HepG2 (cell line): ENCODE results near the gene NGEF. TPM values are rescaled to one million over a fixed set of nuclear protein-coding genes. Genes with fewer than 3 reads are reported as not detected.
A peak's percentile ranks its signal among the peaks of the same experiment; 100 is the strongest.

Source experiments
- ARID3A ChIP-seq: IDR thresholded peaks from 2 replicates; pipeline ENCODE4 v1.6.1; 2012; ENCODE audit warnings: low read depth, low read length, improper control_type of control experiment
- CBFB ChIP-seq: sonication (generic); formaldehyde crosslinking; IDR thresholded peaks from 2 replicates; pipeline ENCODE4 v1.4.0; 2020; ENCODE audit warnings: missing genetic modification reagents
- CHCHD3 ChIP-seq: sonication (generic); formaldehyde crosslinking; IDR thresholded peaks from 2 replicates; pipeline ENCODE4 v1.8.0; 2022; ENCODE audit warnings: mild to moderate bottlenecking, missing genetic modification reagents, moderate library complexity
- HIVEP1 ChIP-seq: sonication (generic); formaldehyde crosslinking; IDR thresholded peaks from 2 replicates; pipeline ENCODE4 v1.4.0; 2020; ENCODE audit warnings: mild to moderate bottlenecking, missing genetic modification reagents
- MIXL1 ChIP-seq: IDR thresholded peaks from 2 replicates; pipeline ENCODE4 v1.6.1; 2016
- NFAT5 ChIP-seq: sonication (generic); formaldehyde crosslinking; IDR thresholded peaks from 2 replicates; pipeline ENCODE4 v1.4.0; 2020; ENCODE audit warnings: missing genetic modification reagents
- NFATC3 ChIP-seq: sonication (generic); formaldehyde crosslinking; IDR thresholded peaks from 2 replicates; pipeline ENCODE4 v1.5.1; 2020; ENCODE audit warnings: mild to moderate bottlenecking, missing genetic modification reagents
- PHF5A ChIP-seq: IDR thresholded peaks from one replicate; pipeline ENCODE4 v1.6.1; 2018; ENCODE audit warnings: low read depth, missing genetic modification reagents; ENCODE audit not compliant: unreplicated experiment
- POLR2AphosphoS5 ChIP-seq: IDR thresholded peaks from 2 replicates; pipeline ENCODE4 v1.6.1; 2012; ENCODE audit warnings: low read depth, low read length
- PREB ChIP-seq: sonication (generic); formaldehyde crosslinking; IDR thresholded peaks from 2 replicates; pipeline ENCODE4 v1.4.0; 2020; ENCODE audit warnings: missing genetic modification reagents
- RORA ChIP-seq: sonication (generic); formaldehyde crosslinking; IDR thresholded peaks from 2 replicates; pipeline ENCODE4 v1.5.0; 2020; ENCODE audit warnings: mild to moderate bottlenecking, missing genetic modification reagents, moderate library complexity
- SETDB1 ChIP-seq: sonication (generic); formaldehyde crosslinking; IDR thresholded peaks from 2 replicates; pipeline ENCODE4 v1.5.1; 2020; ENCODE audit warnings: missing genetic modification reagents, mild to moderate bottlenecking, borderline replicate concordance
- SNAI1 ChIP-seq: sonication (generic); formaldehyde crosslinking; IDR thresholded peaks from 2 replicates; pipeline ENCODE4 v1.5.0; 2020; ENCODE audit warnings: mild to moderate bottlenecking, missing genetic modification reagents, borderline replicate concordance
- TAF1 ChIP-seq: sonication (generic); formaldehyde crosslinking; IDR thresholded peaks from 2 replicates; pipeline ENCODE4 v1.4.0; 2020; ENCODE audit warnings: missing genetic modification reagents
- ZBTB14 ChIP-seq: sonication (generic); formaldehyde crosslinking; IDR thresholded peaks from 2 replicates; pipeline ENCODE4 v1.4.0; 2020; ENCODE audit warnings: missing genetic modification reagents
- ZNF12 ChIP-seq: sonication (generic); formaldehyde crosslinking; IDR thresholded peaks from 2 replicates; pipeline ENCODE4 v1.5.0; 2020; ENCODE audit warnings: missing genetic modification reagents
- ZNF264 ChIP-seq: sonication (generic); formaldehyde crosslinking; IDR thresholded peaks from 2 replicates; pipeline ENCODE4 v1.4.0; 2020; ENCODE audit warnings: missing genetic modification reagents
- ZNF530 ChIP-seq: sonication (generic); formaldehyde crosslinking; IDR thresholded peaks from 2 replicates; pipeline ENCODE4 v1.5.0; 2020; ENCODE audit warnings: low read depth, mild to moderate bottlenecking, missing genetic modification reagents
- ZNF569 ChIP-seq: sonication (generic); formaldehyde crosslinking; IDR thresholded peaks from 2 replicates; pipeline ENCODE4 v1.5.0; 2020; ENCODE audit warnings: mild to moderate bottlenecking, missing genetic modification reagents, moderate library complexity, borderline replicate concordance
- ZNF619 ChIP-seq: sonication (generic); formaldehyde crosslinking; IDR thresholded peaks from 2 replicates; pipeline ENCODE4 v1.4.0; 2020; ENCODE audit warnings: mild to moderate bottlenecking, missing genetic modification reagents
- ZNF772 ChIP-seq: sonication (generic); formaldehyde crosslinking; IDR thresholded peaks from 2 replicates; pipeline ENCODE4 v1.5.0; 2020; ENCODE audit warnings: mild to moderate bottlenecking, missing genetic modification reagents
- polyA plus RNA-seq, 8 experiments: library from polyadenylated mRNA; depleted of rRNA in 3 of 8; stranded (reverse) in 7 of 8; unstranded in 1 of 8; fragments of >200 nt; fragmentation: Illumina TruSeq in 4 of 8; extraction: Trizol in 4 of 8; gene quantifications; 2 replicates each; pipeline versions ENCODE4 v1.2.1 to v1.2.3, GENCODE V29; 2011 to 2016; ENCODE audit warnings: low read depth in 4 of 8, missing spikeins in 1 of 8, mixed read lengths in 1 of 8; ENCODE audit not compliant: insufficient read depth in 1 of 8
- total RNA-seq, 5 experiments: library from RNA; depleted of rRNA; stranded (reverse); fragments of >200 nt; fragmentation: Illumina TruSeq; extraction: Trizol; gene quantifications; 2 replicates each; pipeline ENCODE4 v1.2.3, GENCODE V29; 2016; ENCODE audit warnings: low read depth in 1 of 5

Gene NGEF
- total and polyA plus RNA-seq, 2 of the 13 experiments (the other 11 are each of a cell fraction or from before 2014, with no cell fraction given): 14.4 to 36.9 TPM

DNA sequence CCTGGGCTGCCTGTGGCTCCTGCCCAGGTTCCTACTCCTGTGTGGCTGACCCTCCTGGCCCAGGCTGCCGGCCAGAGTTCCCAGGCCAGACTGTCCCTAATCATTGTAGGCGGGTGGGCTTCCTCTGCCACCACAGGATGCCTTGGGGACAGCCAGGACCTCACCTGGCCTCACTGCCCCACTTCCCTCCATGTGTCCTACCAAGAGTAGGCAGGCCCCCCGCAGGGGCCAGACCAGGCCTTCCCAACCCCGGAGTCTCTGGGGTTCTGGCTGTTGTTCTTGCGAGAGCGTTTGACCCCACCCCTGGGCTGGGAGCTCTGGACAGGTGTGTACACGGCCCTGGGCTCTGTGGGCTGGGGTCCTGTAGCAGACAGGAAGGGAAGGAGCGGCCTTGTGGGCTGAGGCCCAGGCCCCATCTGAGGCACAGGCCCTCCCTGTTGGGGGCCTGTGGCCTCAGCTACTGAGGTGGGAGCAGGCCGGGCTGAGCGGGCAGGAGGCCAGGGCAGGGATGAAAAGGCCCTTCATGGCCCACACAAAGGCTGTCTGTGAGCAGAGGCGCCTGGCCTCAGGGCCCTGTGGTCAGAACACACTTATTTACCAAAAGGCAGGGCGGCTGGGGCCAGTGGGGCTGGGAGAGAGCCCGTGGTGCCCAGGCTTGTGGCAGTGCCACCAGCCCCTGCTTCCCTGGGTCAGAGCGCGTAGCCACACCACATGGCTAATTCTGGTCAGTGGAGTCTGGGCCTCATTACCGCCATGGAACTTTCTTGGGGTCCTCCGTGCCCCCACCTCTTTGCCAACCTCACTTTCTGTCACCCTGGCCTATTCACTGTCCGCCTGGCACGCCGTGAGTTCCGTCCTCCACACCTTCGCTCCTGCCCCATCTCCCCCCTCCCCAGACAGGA, 141.0 kb downstream of the NGEF start (continued):
- TF ChIP-seq ZNF264 (no peak), ZNF569 (CRISPR knock-in tag) (no peak), ARID3A (no peak), PHF5A (CRISPR knock-in tag) (peak; percentile 24), RORA (CRISPR knock-in tag) (no peak), CHCHD3 (CRISPR knock-in tag) (peak; percentile 59; the same call in 1 of the 2 replicates), HIVEP1 (CRISPR knock-in tag) (no peak), MIXL1 (CRISPR knock-in tag) (peak; percentile 37; the same call in 1 of the 2 replicates), SETDB1 (CRISPR knock-in tag) (no peak), ZNF772 (CRISPR knock-in tag) (no peak), NFAT5 (CRISPR knock-in tag) (no peak), SNAI1 (CRISPR knock-in tag) (no peak), NFATC3 (CRISPR knock-in tag) (peak; percentile 92; the same call in 1 of the 2 replicates), ZNF619 (CRISPR knock-in tag) (0 out of 2 replicates have a peak, but pooled peaks have one; percentile 43), ZNF12 (peak; percentile 71; the same call in 1 of the 2 replicates), PREB (CRISPR knock-in tag) (no peak), ZNF530 (CRISPR knock-in tag) (no peak), TAF1 (CRISPR knock-in tag) (peak; percentile 59; the same call in 1 of the 2 replicates), POLR2AphosphoS5 (peak; percentile 66; the same call in 1 of the 2 replicates), CBFB (CRISPR knock-in tag) (peak; percentile 63), ZBTB14 (CRISPR knock-in tag) (peak; percentile 36; the same call in 1 of the 2 replicates)
